ENCODE measurements around the gene RLN3.
"Not testable (repeated sequence)": the region's sequence is repeated elsewhere in the genome, so short reads cannot be mapped to it uniquely, and the experiment has no call there.

Gene RLN3

GRCh38 chr19:14035706-14036105 is 7.8 kb downstream of the RLN3 start:
- no peak for DNase-seq (ENCODE audit: low read depth, low spot score)
- Histone ChIP-seq H3K9ac (ENCODE audit: insufficient read length, low read depth) (no peak overlapping the region), H3K27me3 (ENCODE audit: insufficient read depth, insufficient read length) (peaks cover 10% of the 10 kb centered on the region), H3K9me3 (ENCODE audit: insufficient read depth, low read length) (no peaks in the 10 kb centered on the region), H3K36me3 (ENCODE audit: insufficient read depth, insufficient read length, low read length) (peaks cover 11% of the 10 kb centered on the region), H3K4me3 (ENCODE audit: insufficient read length, low read depth) (no peak overlapping the region), H3K4me1 (ENCODE audit: insufficient read depth, insufficient read length) (peaks cover 11% of the 10 kb centered on the region)
- TF ChIP-seq YY1 (IDR thresholded peaks at IDR 0.05; ENCODE audit: insufficient read depth, insufficient read length) (no peak), SUZ12 (IDR thresholded peaks at IDR 0.05; ENCODE audit: extremely low read depth, insufficient read depth, insufficient read length) (no peak), ZNF274 (IDR thresholded peaks at IDR 0.05; ENCODE audit: low read depth, low read length) (no peak)

GRCh38 chr19:14039181-14039580 is 11.2 kb downstream of the RLN3 start:
- no peak overlapping the region for H3K9ac ChIP-seq (ENCODE audit: insufficient read length, low read depth)
- H3K36me3 ChIP-seq (ENCODE audit: insufficient read depth, insufficient read length, low read length): peaks cover 29% of the 10 kb centered on the region
- no peak for DNase-seq (ENCODE audit: low read depth, low spot score)
- no peak overlapping the region for H3K4me3 ChIP-seq (ENCODE audit: insufficient read length, low read depth)
- no peak for TF ChIP-seq SUZ12 (IDR thresholded peaks at IDR 0.05; ENCODE audit: extremely low read depth, insufficient read depth, insufficient read length)
- no peak for TF ChIP-seq YY1 (IDR thresholded peaks at IDR 0.05; ENCODE audit: insufficient read depth, insufficient read length)
- no peak for TF ChIP-seq ZNF274 (IDR thresholded peaks at IDR 0.05; ENCODE audit: low read depth, low read length)
- peaks cover 9% of the 10 kb centered on the region for H3K4me1 ChIP-seq (ENCODE audit: insufficient read depth, insufficient read length)
- H3K9me3 ChIP-seq (ENCODE audit: insufficient read depth, low read length): no peaks in the 10 kb centered on the region
- H3K27me3 ChIP-seq (ENCODE audit: insufficient read depth, insufficient read length): no peaks in the 10 kb centered on the region

- H3K27me3 ChIP-seq (ENCODE audit: insufficient read depth, insufficient read length); H3K4me3 ChIP-seq (ENCODE audit: insufficient read length, low read depth); H3K9me3 ChIP-seq (ENCODE audit: insufficient read depth, low read length); H3K9ac ChIP-seq (ENCODE audit: insufficient read length, low read depth): not testable (repeated sequence)
- H3K4me1 ChIP-seq (ENCODE audit: insufficient read depth, insufficient read length): peaks cover 12% of the 10 kb centered on the region
- H3K36me3 ChIP-seq (ENCODE audit: insufficient read depth, insufficient read length, low read length): peaks cover 40% of the 10 kb centered on the region
- peak; percentile 82 for DNase-seq (ENCODE audit: low read depth, low spot score)
These were observed 15.0 kb downstream of the RLN3 start for GRCh38 chr19:14042659-14043608.

DNA sequence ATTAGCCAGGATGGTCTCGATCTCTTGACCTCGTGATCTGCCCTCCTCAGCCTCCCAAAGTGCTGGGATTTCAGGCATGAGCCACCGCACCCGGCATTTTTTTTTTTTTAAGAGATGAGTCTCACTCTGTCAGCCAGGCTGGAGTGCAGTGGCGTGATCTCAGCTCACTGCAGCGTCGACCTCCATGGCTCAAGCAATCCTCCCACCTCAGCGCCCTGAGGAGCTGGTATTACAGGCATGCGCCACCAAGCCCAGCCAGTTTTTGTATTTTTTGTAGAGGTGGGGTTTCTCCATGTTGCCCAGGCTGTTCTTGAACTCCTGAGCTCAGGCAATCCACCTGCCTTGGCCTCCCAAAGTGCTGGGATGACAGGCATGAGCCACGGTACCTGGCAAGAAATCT is 19.9 kb downstream of the RLN3 start:
- not testable (repeated sequence) for H3K27me3 ChIP-seq (ENCODE audit: insufficient read depth, insufficient read length); H3K4me3 ChIP-seq (ENCODE audit: insufficient read length, low read depth); H3K4me1 ChIP-seq (ENCODE audit: insufficient read depth, insufficient read length); DNase-seq (ENCODE audit: low read depth, low spot score); H3K9ac ChIP-seq (ENCODE audit: insufficient read length, low read depth)
- H3K36me3 ChIP-seq (ENCODE audit: insufficient read depth, insufficient read length, low read length): peaks cover 50% of the 10 kb centered on the region
- peaks cover 12% of the 10 kb centered on the region; the same call in 1 of the 2 replicates for H3K9me3 ChIP-seq (ENCODE audit: insufficient read depth, low read length)

- peak; percentile 48 for DNase-seq (ENCODE audit: low read depth, low spot score)
These were observed 20.6 kb downstream of the RLN3 start for GRCh38 chr19:14048443-14049153.

DNA sequence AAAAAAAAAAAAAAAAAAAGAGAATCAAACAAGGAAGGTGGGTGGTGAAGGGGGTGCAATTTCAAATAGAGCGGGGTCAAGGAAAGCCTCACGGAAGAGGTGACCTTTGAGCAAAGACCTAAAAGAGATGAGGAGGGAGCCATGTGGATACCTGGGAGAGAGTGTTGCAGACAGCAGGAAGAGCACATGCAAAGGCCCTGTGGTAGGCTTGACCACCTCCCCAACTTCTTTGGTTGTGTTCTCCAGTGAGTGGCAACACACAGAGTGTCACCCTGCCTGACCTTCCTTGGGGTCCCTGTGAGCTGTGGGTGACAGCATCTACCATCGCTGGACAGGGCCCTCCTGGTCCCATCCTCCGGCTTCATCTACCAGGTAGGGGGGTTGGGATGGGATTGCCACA is 22.6 kb downstream of the RLN3 start:
- Histone ChIP-seq H3K27me3 (ENCODE audit: insufficient read depth, insufficient read length) (no peaks in the 10 kb centered on the region), H3K4me3 (ENCODE audit: insufficient read length, low read depth) (no peak overlapping the region), H3K36me3 (ENCODE audit: insufficient read depth, insufficient read length, low read length) (peaks cover 57% of the 10 kb centered on the region), H3K4me1 (ENCODE audit: insufficient read depth, insufficient read length) (peaks cover 9% of the 10 kb centered on the region), H3K9me3 (ENCODE audit: insufficient read depth, low read length) (peaks cover 18% of the 10 kb centered on the region; the same call in 1 of the 2 replicates), H3K9ac (ENCODE audit: insufficient read length, low read depth) (no peak overlapping the region)
- no peak for DNase-seq (ENCODE audit: low read depth, low spot score)
- TF ChIP-seq SUZ12 (IDR thresholded peaks at IDR 0.05; ENCODE audit: extremely low read depth, insufficient read depth, insufficient read length): no peak
- no peak for TF ChIP-seq YY1 (IDR thresholded peaks at IDR 0.05; ENCODE audit: insufficient read depth, insufficient read length)
- no peak for TF ChIP-seq ZNF274 (IDR thresholded peaks at IDR 0.05; ENCODE audit: low read depth, low read length)

More at GRCh38 chr19:14048443-14049153, 20.6 kb downstream of the RLN3 start:
- peaks cover 54% of the 10 kb centered on the region for H3K36me3 ChIP-seq (ENCODE audit: insufficient read depth, insufficient read length, low read length)
- H3K4me3 ChIP-seq (ENCODE audit: insufficient read length, low read depth): no peak overlapping the region
- no peaks in the 10 kb centered on the region for H3K27me3 ChIP-seq (ENCODE audit: insufficient read depth, insufficient read length)
- no peak for TF ChIP-seq SUZ12 (IDR thresholded peaks at IDR 0.05; ENCODE audit: extremely low read depth, insufficient read depth, insufficient read length)
- no peak for TF ChIP-seq YY1 (IDR thresholded peaks at IDR 0.05; ENCODE audit: insufficient read depth, insufficient read length)
- no peak for TF ChIP-seq ZNF274 (IDR thresholded peaks at IDR 0.05; ENCODE audit: low read depth, low read length)
- no peak overlapping the region for H3K9ac ChIP-seq (ENCODE audit: insufficient read length, low read depth)
- peaks cover 3% of the 10 kb centered on the region for H3K4me1 ChIP-seq (ENCODE audit: insufficient read depth, insufficient read length)
- H3K9me3 ChIP-seq (ENCODE audit: insufficient read depth, low read length): peaks cover 18% of the 10 kb centered on the region; the same call in 1 of the 2 replicates

- not testable (repeated sequence) for H3K4me3 ChIP-seq (ENCODE audit: insufficient read length, low read depth); DNase-seq (ENCODE audit: low read depth, low spot score); H3K27me3 ChIP-seq (ENCODE audit: insufficient read depth, insufficient read length); H3K9ac ChIP-seq (ENCODE audit: insufficient read length, low read depth); H3K4me1 ChIP-seq (ENCODE audit: insufficient read depth, insufficient read length)
- H3K9me3 ChIP-seq (ENCODE audit: insufficient read depth, low read length): peaks cover 18% of the 10 kb centered on the region; the same call in 1 of the 2 replicates
- peaks cover 55% of the 10 kb centered on the region for H3K36me3 ChIP-seq (ENCODE audit: insufficient read depth, insufficient read length, low read length)
These were observed 23.0 kb downstream of the RLN3 start for GRCh38 chr19:14050961-14051360.
